ENCODE measurements around the gene KCNF1.
"Not testable (repeated sequence)": the region's sequence is repeated elsewhere in the genome, so short reads cannot be mapped to it uniquely, and the experiment has no call there.

Gene KCNF1

DNA sequence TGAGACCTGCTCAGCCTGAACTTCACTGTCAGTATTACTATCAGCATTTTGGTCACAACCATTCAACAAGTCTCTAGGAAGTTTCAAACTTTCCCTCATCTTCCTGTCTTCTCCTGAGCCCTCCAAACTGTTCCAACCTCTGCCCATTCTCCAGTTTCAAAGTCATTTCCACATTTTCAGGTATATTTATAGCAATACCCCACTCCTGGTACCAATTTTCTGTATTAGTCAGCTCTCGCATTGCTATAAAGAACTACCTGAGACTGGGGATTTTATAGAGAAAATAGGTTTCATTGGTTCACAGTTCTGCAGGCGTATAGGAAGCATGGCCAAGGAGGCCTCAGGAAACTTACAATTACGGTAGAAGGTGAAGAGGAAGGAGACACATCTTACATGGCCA, 27.3 kb downstream of the KCNF1 start:
- no peak for DNase-seq (ENCODE audit: low read depth in 2 of 2)

GRCh38 chr2:10940596-10940995, 28.9 kb downstream of the KCNF1 start:
- no peak for DNase-seq (ENCODE audit: low read depth in 2 of 2)

GRCh38 chr2:10941383-10941782, 29.6 kb downstream of the KCNF1 start:
- DNase-seq (ENCODE audit: low read depth in 2 of 2) = no peak

- no peak for DNase-seq (ENCODE audit: low read depth in 2 of 2)
These were observed 33.1 kb downstream of the KCNF1 start for GRCh38 chr2:10944799-10945198.

DNA sequence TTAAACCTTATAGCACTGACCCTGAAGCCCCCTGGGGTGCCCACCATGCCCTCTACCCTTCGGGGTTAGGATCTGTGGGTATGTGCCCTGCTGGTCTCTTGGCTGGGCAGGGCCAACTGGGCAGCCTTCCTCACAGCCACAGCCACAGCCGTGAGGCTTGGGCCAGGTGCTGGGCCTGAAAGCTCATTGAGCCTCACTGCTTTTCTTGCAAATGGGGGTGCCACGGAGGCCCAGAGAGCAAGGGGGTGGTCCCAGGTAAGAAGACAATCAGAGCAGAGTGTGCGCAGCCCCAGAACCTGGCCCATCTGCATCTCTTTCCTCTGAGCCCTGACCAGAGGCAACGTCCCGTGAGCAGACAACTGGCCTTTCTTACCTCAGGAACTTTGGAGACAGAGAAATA, 34.7 kb downstream of the KCNF1 start:
- no peak for DNase-seq (ENCODE audit: low read depth in 2 of 2)

GRCh38 chr2:10947005-10947440, 35.3 kb downstream of the KCNF1 start:
- DNase-seq (ENCODE audit: low read depth in 2 of 2) = no peak

DNA sequence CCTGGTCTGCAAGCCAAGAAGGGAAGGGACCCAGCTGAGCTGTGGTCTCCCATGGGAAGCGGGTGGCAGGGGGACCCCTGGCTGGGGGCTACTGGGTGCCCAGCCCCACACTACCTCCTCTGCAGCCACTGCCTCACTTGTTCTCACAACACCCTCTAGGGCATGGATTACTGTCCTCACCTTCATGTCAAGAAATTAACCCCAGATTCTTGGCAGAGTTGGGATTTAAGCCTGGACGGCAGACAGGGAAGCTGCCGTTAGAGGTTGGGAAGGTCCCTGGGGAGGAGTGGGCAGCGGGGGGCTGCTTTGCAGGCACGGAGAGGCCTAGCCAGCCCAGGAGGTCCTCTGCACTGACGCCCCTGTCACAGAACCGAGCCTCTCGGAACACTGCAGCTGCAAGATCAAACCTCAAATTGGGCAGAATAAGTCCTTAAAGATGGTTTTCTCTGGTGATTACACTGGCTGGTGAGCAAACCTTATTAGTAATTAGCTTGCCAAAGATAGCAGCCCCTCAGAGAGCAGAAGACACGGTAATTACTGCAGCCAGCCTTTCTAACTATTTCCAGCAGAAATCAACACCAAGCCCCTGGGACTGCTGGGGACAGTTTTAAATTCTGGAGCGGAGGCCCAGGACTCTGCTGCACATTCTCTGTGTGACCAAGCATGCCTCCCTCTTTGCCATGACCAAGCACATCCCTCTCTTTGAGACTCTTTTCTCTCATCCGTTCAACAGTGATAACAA, 35.9 kb downstream of the KCNF1 start:
- DNase-seq (ENCODE audit: low read depth in 2 of 2) = no peak

- no peak for DNase-seq (ENCODE audit: low read depth in 2 of 2)
These were observed 36.4 kb downstream of the KCNF1 start for GRCh38 chr2:10948188-10948564.

- no peak for DNase-seq (ENCODE audit: low read depth in 2 of 2)
These were observed 37.0 kb downstream of the KCNF1 start for GRCh38 chr2:10948606-10949230.

DNA sequence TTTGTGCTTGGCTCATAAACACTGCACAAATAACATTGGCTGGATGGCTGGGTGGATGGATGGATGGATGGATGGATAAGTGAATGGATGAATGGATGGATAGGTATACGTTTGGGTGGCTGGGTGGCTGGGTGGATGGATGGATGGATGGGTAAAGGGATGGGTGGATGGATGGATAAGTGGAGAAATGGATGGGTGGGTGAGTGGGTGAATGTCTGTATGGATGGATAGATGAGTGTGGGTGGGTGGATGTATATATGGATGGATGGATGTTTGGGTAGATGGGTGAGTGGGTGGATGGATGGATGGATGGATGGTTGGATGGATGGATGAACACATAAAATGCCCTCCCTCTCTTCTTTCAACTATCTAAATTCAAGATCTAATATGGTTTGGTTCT, 38.1 kb downstream of the KCNF1 start:
- DNase-seq (ENCODE audit: low read depth in 2 of 2) = no peak

DNA sequence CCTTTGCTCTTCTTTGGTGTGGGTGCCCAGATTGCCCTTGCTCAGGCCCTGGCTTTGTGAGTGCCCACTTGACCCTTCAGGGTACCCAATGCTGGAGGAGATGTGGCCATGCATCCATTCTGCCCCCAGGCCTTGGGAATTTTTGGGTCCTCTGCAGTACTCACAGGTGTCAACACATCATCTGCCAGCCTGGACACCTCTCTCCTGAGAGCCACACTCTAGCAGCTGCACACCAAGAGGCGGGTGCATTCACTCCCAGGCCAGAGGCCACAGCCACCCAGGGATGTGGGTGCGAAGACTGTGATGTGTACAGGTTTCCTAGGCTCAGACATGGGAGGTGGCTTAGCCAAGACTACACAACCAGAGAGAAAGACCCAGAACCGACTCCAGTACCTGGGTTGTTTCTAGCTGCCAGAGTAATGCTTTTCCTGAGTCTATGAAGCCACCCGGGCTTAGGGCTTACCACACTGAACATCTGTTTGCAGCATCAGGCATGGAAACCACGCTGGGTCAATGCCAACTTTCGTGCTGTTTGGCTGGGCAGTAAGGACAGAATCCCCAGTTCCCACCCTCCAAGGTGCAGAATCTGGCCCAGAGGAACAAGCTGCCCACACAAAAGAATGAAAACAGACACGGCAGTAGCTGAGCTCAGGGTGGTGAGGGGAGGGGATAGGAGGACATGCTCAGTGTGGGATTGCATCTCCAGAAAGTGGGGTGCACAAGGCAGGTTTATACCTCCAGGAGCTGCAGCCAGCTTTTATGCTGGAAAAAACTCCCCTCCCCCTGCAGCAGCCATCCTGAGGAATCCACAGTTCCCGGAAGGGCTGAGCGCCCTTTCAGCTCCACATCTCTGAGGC, 40.1 kb downstream of the KCNF1 start:
- DNase-seq (ENCODE audit: low read depth in 2 of 2) = no peak

DNA sequence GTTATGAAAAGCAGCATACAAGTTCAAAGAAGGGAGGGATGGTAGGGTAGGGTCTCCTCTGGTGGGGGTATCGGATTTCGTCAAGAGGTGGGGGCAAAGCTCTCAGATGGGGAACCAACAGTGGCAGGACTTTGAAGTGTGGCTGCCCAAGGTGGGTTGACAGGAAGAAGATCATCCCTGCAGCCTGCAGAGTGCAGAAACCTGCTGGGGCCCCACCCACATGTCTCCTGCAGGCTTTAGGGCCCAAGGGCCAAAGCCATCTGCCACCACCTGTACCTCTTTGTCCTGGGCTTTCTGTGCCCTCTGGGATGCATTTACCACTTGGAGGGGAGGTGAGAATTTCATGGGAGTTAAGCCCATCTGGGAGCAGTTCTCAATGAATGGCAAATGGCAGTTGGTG, 42.7 kb downstream of the KCNF1 start:
- no peak for DNase-seq (ENCODE audit: low read depth in 2 of 2)

GRCh38 chr2:10954856-10955818, 43.4 kb downstream of the KCNF1 start:
- no peak for DNase-seq (ENCODE audit: low read depth in 2 of 2)

GRCh38 chr2:10956006-10956790, 44.5 kb downstream of the KCNF1 start:
- no peak for DNase-seq (ENCODE audit: low read depth in 2 of 2)

GRCh38 chr2:10957391-10957790, 45.7 kb downstream of the KCNF1 start:
- no peak for DNase-seq (ENCODE audit: low read depth in 2 of 2)

DNA sequence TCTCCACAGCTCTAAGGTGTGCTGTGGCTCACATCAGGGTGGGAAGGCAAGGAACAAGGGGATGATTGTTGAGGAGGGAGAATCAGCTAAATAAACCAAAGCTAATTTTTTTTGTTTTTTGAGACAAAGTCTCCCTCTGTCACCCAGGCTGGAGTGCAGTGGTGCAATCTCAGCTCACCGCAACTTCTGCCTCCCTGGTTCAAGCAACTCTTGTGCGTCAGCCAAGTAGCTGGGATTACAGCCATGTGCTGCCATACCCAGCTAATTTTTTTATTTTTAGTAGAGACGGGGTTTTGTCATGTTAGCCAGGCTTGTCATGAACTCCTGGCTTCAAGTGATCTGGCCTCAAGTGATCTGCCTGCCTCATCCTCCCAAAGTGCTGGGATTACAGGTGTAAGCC, 46.7 kb downstream of the KCNF1 start:
- DNase-seq (ENCODE audit: low read depth in 2 of 2) = not testable (repeated sequence)

- DNase-seq (ENCODE audit: low read depth in 2 of 2) = no peak
These were observed 49.1 kb downstream of the KCNF1 start for GRCh38 chr2:10960606-10961489.

GRCh38 chr2:10961490-10961875, 49.7 kb downstream of the KCNF1 start:
- DNase-seq (ENCODE audit: low read depth in 2 of 2) = no peak

- no peak for DNase-seq (ENCODE audit: low read depth in 2 of 2)
These were observed 50.3 kb downstream of the KCNF1 start for GRCh38 chr2:10962004-10962403.

DNA sequence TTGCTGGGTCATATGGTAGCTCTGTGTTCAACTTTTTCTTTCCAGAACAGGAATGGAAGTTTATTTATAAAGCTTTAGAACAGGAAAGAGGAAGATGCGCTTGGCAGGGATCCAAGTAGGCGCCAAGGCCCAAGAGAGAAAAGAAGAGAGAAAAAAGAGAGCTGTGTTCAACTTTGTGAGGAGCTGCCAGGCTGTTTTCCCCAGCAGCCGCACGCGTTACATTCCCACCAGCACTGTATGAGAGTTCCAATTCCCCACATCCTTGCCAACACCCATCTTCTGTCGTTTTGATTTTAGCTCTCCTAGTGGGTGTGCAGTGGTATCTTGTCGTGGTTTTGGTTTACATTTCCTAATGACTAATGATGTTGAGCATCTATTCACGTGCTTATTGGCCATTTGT, 51.4 kb downstream of the KCNF1 start:
- no peak for DNase-seq (ENCODE audit: low read depth in 2 of 2)
